Epithelial cell of prostate (primary cell): ENCODE measurements around the gene MAST1.
"Not testable (repeated sequence)": the region's sequence is repeated elsewhere in the genome, so short reads cannot be mapped to it uniquely, and the experiment has no call there.

Experiments used
- DNase-seq: peaks from one replicate; pipeline ENCODE4 v3.0.0-alpha.2; 2011; ENCODE audit warnings: low read depth, low spot score
- H3K27ac ChIP-seq: fragments of 450-650 bp; 2 replicates; pipeline ENCODE4 v1.5.1; 2017; ENCODE audit warnings: mild to moderate bottlenecking

Gene MAST1

DNA sequence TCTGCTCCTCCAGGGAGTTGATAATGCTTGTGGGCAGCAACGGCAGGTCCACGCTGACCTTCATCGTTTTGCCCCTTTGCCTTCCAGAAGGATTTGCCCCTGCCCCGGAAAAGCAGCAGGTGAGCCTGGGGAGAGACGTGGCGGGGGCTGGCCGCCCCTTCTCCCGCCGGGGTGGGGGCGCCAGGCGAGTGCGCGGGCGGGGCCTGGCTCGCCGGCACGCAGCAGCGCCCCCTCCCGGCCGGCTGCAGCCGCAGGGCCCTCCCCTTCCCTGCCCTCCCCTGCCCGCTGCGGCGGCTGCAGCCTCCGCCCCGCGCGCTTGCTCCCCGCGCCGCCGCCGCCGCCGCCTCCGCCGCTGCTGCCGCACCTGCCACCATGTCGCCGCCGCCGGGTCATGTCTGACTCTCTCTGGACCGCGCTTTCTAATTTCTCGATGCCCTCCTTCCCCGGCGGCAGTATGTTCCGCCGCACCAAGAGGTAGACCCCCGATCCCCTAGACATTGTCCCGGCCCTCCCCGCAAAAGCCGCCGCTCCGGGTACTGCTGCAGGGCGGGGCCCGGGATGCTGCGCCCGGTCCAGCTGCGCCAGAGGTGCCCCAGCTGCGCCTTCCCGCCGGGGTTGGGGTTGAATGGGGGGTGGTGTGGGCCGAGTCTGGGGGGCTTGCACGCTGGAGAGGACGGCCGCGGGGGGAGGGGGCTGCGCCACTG lies at the start of gene MAST1:
Gene MAST1 (plus strand): TSS at position 334 of the 704 bp plus-strand sequence. CDS start 58 bp downstream, at position 392.
- H3K27ac ChIP-seq: no peak within 1 kb of the TSS
- DNase-seq: no peak

DNA sequence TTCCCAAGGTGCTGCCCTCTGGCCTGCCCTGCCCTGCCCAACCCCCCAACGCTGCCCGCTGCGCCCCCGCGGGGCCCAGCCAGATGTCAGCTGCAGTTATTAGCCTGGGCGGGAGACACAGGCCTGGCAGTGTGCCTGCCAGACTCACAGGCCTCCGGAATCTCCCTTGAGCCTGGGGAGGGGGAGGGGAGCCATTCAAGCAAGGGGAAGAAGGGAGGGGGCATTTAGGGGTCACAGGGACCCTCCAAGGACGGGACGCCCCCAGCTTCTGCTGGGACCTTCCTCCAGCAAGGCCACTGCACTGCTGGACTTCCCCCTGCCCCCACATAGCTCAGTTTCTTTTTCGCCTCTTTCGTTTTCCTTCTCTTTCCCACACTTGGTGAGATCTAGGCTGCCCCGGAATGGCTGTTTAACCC lies 49.6 kb upstream of the MAST1 start:
- no peak for DNase-seq

DNA sequence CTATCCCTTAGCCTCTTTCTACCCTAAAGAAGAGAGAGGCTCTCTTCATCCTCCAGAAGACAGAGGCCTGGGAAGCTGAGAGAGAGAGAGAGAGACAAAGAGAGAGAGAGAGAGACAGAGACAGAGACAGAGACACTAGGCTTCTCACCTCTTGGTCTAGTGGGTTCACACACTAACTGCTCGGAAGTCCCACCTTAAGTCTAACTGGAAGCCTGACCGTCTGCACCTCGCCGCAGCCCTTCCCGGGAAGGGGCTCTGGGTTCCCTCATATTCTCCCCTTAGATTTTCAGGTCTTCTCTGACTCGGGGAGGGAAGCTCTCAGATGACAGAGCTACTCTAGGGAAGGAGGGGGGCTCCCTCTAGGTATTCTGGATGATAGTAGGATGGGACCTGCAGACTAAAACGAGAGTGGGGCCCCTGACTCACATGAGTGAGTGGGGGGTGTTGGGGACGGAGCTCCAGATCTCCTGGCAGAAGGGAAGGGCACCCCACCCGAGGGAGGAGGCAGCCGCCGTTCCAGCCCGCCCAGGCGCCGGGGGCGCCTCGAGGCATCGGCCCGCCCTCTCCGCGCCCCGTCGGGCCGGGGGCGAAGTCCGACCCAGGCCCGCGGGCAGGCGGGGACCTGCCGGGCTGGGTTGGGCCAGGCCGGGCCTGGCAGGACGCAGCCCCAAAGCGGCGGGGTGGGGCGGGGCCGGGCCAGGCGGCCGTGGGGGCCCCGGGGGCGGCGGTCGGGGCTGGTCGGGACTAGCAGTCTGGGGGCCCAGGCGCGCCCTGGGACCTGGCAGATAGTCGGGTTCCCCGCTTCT lies 49.0 kb upstream of the MAST1 start:
- DNase-seq: no peak
- H3K27ac ChIP-seq: peak overlapping the region; percentile 100

More for the DNA sequence above, 49.6 kb upstream of the MAST1 start:
- peak overlapping the region; percentile 100 for H3K27ac ChIP-seq

DNA sequence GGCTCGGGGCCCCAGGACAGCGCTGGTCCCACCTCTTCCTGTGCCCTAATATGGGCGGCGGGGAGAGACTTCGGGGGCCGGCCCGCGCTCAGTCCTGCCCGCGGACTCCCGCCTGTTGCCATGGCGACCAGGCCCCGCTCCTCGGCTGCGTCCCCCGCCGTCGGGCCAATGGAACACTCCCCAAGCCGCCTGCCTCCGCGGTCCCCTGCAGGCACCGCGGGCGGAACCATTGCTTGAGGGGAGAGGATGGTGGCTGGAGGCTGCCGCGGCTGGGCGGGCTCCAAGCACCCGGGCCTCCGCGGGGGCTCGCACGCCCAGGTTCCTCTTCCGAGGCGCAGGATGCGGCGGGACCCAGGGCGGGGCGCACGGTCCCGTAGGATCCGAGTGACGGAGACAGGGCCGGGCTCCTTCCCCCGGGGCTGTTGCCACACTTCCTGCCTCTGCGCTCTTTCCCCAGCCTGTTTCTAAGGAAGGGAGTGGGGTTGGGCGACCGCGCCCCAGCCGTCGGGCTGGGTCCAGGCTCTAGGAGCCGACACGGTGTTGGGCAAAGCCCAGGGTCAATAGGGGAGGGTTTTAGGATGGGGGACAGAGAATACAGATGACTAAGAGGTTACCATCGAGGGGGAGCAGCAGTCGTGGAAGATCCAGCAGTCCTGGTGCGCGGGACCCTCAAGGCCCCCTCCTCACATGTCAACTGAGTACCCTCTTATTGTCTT lies 48.3 kb upstream of the MAST1 start:
- H3K27ac ChIP-seq: peak overlapping the region; percentile 100
- peak; percentile 84 for DNase-seq

DNA sequence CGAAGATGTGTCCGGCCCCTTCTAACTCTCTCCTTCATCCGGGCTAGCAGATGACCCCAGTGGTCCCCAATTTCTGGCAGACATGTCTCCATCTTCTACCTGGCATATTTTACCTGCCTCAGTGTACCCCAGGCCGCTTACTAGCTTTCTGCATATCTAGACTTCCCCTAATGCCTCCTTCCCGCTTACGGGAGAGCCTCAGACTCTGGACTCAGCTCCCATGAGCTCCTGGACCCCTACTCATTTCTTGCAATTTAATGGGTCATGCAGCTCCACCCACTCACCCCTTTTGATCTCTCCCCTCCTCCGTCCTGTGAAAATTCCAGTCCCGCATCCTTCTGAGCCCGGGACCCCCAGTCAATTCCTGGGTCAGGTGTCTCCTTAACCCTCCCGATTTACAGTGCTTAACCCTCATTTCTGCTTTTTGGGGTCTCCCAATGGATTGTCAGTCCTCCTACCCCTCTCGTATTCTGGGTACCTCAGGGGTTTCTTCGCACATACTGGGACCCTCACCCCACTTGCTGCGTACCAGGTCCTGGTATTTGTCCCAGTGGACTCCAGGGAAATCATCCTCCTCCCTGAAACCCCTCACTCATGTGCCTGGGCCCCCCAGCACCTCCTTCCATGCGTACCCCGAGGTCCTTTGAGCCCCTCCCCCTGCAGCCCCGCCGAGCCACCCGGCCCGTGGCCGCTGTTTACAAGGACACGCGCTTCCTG lies 47.5 kb upstream of the MAST1 start:
- H3K27ac ChIP-seq: peak overlapping the region; percentile 100
- DNase-seq: no peak

DNA sequence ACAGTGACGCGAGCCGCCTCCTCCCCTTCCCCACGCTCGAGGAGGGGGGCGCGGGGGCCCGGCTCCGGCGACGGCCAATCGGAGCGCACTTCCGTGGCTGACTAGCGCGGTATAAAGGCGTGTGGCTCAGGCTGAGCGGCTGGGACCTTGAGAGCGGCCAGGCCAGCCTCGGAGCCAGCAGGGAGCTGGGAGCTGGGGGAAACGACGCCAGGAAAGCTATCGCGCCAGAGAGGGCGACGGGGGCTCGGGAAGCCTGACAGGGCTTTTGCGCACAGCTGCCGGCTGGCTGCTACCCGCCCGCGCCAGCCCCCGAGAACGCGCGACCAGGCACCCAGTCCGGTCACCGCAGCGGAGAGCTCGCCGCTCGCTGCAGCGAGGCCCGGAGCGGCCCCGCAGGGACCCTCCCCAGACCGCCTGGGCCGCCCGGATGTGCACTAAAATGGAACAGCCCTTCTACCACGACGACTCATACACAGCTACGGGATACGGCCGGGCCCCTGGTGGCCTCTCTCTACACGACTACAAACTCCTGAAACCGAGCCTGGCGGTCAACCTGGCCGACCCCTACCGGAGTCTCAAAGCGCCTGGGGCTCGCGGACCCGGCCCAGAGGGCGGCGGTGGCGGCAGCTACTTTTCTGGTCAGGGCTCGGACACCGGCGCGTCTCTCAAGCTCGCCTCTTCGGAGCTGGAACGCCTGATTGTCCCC lies 46.8 kb upstream of the MAST1 start, which contains the start of gene JUNB:
Gene JUNB (plus strand): TSS at position 142 of the 706 bp plus-strand sequence. CDS start 286 bp downstream, at position 428.
- DNase-seq: peak; percentile 89
- H3K27ac ChIP-seq: peak within 1 kb of the TSS; percentile 100

DNA sequence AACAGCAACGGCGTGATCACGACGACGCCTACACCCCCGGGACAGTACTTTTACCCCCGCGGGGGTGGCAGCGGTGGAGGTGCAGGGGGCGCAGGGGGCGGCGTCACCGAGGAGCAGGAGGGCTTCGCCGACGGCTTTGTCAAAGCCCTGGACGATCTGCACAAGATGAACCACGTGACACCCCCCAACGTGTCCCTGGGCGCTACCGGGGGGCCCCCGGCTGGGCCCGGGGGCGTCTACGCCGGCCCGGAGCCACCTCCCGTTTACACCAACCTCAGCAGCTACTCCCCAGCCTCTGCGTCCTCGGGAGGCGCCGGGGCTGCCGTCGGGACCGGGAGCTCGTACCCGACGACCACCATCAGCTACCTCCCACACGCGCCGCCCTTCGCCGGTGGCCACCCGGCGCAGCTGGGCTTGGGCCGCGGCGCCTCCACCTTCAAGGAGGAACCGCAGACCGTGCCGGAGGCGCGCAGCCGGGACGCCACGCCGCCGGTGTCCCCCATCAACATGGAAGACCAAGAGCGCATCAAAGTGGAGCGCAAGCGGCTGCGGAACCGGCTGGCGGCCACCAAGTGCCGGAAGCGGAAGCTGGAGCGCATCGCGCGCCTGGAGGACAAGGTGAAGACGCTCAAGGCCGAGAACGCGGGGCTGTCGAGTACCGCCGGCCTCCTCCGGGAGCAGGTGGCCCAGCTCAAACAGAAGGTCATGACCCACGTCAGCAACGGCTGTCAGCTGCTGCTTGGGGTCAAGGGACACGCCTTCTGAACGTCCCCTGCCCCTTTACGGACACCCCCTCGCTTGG lies 46.1 kb upstream of the MAST1 start:
- DNase-seq: no peak
- peak overlapping the region; percentile 100 for H3K27ac ChIP-seq

DNA sequence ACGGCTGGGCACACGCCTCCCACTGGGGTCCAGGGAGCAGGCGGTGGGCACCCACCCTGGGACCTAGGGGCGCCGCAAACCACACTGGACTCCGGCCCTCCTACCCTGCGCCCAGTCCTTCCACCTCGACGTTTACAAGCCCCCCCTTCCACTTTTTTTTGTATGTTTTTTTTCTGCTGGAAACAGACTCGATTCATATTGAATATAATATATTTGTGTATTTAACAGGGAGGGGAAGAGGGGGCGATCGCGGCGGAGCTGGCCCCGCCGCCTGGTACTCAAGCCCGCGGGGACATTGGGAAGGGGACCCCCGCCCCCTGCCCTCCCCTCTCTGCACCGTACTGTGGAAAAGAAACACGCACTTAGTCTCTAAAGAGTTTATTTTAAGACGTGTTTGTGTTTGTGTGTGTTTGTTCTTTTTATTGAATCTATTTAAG lies 45.4 kb upstream of the MAST1 start:
- no peak for DNase-seq
- peak overlapping the region; percentile 100 for H3K27ac ChIP-seq

DNA sequence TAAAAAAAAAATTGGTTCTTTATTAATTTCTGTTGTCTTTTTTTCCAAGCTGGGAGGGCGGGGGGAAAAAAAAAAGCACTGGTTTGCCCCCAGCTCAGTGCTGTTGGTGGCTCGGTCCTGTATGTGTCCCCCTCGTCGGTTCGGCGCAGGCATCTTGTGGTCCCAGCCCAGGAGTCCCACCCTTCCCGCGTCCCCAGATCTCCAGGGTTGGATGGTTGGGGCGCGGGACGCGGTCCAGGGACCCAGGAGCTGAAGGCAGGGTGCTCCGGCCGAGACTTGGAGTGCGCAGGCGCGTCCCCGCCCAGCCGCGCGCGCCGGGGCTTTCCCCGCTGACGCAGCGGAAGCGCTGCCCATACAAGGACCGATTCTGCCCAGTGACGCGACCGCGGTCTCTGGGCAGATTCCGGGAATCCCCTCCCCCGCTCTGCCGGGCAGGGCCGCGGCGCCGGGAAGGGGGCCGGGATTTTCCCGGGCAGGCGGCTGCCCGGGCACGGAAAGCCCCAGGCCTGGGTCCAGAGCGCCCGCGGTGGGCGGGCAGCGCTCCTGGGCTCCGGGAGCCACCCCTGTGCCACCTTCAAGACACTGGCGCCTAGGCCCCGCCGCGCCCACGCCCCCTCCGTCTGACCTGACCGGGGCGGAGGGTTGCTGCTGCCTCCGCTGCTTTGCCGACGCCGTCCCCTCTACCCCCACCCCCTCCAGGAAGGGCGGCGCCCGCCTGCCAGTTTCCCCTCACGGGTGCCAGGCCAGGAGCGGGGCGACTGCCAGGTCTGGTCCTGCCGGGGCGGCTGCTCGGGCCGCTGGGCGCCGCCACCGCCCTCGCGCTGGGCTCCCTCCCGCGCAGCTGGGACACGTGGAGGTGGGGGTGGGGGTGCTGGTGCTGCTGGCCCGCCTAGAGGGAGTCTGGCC lies 44.8 kb upstream of the MAST1 start:
- peak overlapping the region; percentile 100 for H3K27ac ChIP-seq
- peak; percentile 82 for DNase-seq

DNA sequence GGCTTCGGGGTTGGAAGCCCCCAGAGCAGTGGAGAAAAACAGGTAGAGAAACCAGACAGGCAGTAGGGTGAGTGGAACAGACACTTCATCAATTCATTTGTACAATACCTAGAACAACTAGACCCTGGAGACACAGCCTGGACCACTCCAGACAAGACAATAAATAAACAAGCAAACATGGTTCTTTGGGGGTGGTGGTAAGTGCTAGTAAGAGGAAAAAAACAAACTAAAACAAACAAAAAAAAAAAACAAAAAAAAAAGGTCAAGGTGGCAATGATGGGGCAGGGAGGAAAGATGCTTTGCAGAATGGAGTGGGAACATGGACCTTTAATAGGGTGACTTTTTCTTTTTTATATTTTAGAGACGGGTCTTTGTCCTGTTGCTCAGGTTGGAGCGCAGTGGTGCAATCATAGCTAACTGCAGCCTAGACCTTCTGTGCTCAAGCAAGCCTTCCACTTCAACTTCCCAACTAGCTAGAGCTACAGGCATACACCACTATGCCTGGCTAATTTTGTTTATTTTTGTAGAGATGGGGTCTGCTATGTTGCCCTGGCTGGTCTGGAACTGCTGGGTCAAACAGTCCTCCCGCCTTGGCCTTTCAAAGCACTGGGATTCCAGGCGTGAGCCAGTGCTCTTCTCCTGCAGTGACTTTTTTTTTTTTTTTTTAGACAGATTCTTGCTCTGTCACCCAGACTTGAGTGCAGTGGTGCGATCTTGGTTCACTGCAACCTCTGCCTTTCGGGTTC lies 43.9 kb upstream of the MAST1 start:
- DNase-seq: no peak
- H3K27ac ChIP-seq: peak overlapping the region; percentile 100

DNA sequence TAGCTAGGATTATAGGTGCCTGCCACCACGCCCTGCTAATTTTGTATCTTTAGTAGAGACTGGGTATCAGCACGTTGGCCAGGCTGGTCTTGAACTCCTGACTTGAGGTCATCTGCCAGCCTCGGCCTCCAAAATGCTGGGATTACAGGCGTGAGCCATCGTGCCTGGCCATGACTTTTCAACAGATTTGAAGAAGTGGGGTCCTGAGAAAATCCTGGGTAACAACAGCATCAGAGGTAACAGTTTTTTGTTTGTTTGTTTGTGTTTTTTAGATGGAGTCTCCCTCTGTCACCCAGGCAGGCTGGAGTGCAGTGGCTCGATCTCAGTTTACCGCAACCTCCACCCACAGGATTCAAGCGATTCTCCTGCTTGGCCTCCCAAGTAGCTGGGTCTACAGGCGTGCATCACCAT lies 43.3 kb upstream of the MAST1 start:
- peak overlapping the region; percentile 100 for H3K27ac ChIP-seq
- DNase-seq: no peak

DNA sequence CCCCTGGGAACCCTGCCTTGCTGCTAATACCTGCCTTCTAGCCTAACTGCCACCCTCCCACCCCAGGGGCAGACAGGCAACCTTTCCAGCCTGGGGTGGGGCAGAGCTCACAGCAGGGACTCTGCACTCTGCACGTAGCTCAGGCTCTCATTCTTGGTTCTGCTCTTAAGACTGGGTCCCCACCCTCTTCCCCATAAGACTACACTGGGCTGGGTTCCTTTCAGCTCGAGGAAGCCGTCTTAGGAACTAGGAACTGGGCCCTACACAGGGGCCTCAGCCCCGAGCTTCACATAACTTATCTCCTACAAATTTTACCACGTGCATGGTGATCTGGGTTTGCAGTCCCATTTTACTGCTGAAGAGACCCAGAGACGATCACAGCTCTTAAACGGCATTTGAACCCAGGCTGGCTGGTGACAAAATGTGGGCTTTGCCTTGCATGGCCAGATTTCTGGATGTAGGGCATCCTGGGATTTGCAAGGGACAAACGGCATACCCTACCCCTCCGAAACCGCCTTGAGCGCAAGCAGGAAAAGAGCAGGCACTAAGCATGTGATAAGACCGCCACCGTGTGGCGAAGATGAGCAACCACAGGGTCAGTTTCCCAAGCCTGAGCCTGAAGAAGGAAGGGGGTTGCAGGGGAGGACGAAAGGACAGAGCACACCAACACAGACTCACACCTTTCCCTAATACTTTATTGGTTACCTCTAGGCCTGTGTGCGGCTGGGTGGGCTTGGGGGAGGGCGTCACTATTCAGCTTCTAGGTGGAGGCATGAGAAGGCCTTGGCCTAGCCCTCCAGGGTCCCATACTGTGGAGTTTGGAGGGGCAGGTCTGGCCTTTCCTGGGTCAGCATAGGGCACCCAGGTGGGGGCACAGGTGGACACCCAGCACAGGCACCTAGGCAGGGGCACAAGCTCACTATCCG lies 41.9 kb upstream of the MAST1 start:
- DNase-seq: no peak

DNA sequence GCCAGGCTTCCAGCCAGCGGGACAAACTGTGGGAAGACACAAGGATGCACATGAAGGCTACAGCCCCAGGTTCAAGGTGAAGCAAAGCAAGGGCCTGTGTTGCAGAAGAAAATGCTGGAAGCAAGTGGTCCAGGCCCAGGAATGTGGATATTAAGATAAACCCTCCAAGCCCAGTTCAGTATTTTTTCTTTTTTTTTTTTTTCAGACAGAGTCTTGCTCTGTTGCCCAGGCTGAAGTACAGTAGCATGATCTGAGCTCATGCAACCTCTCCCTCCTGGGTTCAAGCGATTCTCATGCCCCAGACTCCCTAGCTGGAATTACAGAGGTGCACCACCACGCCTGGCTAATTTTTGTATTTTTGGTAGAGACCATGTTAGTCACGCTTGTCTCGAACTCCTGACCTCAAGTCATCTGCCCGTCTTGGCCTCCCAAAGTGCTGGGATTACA lies 41.2 kb upstream of the MAST1 start:
- H3K27ac ChIP-seq: no peak overlapping the region
- no peak for DNase-seq

More for the DNA sequence above, 41.9 kb upstream of the MAST1 start:
- peak overlapping the region; percentile 100 for H3K27ac ChIP-seq

DNA sequence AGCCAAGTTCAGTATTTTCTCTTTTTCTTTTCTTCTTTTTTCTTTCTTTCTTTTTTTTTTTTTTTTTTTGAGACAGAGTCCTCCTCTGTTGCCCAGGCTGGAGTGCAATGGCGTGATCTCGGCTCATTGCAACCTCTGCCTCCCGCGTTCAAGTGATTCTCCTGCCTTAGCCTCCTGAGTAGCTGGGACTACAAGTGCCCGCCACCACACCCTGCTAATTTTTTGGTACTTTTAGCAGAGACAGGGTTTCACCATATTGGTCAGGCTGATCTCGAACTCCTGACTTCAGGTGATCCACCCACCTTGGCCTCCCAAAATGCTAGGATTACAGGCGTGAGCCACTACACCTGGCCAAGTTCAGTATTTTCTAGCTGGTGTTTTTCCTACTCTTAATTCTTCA lies 40.7 kb upstream of the MAST1 start:
- H3K27ac ChIP-seq, DNase-seq: not testable (repeated sequence)

DNA sequence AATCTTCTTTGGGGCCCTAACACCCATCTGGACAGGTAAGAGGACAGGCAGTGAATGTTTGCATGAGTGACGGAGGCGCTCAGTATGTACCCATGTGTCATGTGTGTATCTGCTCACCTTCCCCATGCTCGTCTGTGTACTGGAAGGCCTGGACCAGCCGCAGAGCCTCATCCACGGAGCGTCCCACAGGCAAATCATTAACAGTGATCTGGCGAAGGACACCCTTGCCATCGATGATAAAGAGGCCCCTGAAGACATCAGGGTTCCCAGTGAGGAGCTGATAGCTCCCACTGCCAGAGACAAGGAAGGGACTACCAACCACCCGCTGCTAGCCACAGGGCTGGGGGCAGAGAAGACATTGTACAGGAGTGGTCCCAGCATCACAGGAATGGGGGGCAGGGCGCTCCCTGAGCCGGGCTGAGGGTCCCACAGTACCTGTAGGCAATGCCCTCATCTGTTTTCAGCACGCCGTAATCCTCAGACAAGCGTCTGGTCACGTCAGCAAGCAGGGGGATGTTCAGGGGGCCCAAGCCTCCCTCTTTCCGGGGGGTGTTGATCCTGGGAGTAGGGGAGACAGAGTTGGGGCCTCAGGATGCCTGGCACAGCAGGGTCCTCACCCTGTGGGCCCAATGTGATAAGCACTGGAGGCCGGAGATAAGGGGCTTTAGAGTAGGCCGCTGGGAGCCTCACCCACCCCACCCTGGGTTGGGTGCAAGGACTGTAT lies 38.4 kb upstream of the MAST1 start:
- no peak for DNase-seq
- H3K27ac ChIP-seq: no peak overlapping the region
